ENCODE results near the gene ATP6V0A1. TPM values are rescaled to one million over a fixed set of nuclear protein-coding genes. Genes with fewer than 3 reads are reported as not detected.
"Not testable (repeated sequence)": the region's sequence is repeated elsewhere in the genome, so short reads cannot be mapped to it uniquely, and the experiment has no call there.

Gene ATP6V0A1
- total RNA-seq, 1 donor from 2014 or later: 20.0 TPM

DNA sequence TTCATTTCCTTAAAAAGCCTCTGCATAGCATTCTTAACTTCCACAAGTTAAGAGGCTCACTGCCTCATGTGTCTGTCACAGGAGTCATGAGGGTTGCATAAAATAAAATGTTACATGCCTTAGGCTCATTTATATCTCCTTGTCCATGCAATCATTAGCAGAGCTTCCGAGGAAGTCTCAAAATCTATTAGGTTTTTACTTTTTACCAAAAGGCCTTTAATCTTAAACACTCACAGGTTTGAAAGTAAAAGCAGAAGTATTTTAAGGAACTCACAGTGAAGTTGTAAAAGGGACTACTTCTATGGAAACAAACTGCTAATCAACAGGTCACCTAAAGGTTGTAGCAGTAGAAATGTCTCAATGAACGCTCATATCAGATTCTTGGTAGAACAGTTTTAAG is 5.2 kb upstream of the ATP6V0A1 start:
- Histone ChIP-seq H3K27me3 (ENCODE audit: control insufficient read depth, insufficient read depth, low read length) (no peaks in the 10 kb centered on the region), H3K4me3 (ENCODE audit: low read depth, low read length) (no peak overlapping the region), H3K36me3 (ENCODE audit: control insufficient read depth, insufficient read depth, low read length) (no peaks in the 10 kb centered on the region)
- DNase-seq (ENCODE audit: low read depth) (no peak), FAIRE-seq (no peak)
- TF ChIP-seq, protein P1, sequence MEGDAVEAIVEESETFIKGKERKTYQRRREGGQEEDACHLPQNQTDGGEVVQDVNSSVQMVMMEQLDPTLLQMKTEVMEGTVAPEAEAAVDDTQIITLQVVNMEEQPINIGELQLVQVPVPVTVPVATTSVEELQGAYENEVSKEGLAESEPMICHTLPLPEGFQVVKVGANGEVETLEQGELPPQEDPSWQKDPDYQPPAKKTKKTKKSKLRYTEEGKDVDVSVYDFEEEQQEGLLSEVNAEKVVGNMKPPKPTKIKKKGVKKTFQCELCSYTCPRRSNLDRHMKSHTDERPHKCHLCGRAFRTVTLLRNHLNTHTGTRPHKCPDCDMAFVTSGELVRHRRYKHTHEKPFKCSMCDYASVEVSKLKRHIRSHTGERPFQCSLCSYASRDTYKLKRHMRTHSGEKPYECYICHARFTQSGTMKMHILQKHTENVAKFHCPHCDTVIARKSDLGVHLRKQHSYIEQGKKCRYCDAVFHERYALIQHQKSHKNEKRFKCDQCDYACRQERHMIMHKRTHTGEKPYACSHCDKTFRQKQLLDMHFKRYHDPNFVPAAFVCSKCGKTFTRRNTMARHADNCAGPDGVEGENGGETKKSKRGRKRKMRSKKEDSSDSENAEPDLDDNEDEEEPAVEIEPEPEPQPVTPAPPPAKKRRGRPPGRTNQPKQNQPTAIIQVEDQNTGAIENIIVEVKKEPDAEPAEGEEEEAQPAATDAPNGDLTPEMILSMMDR (IDR thresholded peaks at IDR 0.05; ENCODE audit: insufficient read depth, low read length, severe bottlenecking): no peak

DNA sequence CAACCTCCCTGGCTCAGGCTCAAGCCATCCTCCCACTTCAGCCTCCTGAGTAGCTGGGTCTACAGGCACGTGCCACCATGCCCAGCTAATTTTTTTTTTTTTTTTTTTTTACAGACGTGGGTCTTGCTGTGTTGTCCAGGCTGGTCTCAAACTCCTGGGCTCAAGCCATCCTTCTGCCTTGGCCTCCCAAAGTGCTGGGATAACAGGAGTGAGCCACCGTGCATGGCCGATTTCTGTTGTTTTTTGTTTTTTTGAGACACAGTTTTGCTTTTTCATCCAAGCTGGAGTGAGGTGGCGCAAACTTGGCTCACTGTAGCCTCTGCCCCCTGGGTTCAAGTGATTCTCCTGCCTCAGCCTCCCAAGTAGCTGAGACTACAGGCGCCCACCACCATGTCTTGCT is 3.7 kb upstream of the ATP6V0A1 start:
- H3K27me3 ChIP-seq (ENCODE audit: control insufficient read depth, insufficient read depth, low read length); DNase-seq (ENCODE audit: low read depth); H3K36me3 ChIP-seq (ENCODE audit: control insufficient read depth, insufficient read depth, low read length); FAIRE-seq; H3K4me3 ChIP-seq (ENCODE audit: low read depth, low read length): not testable (repeated sequence)

DNA sequence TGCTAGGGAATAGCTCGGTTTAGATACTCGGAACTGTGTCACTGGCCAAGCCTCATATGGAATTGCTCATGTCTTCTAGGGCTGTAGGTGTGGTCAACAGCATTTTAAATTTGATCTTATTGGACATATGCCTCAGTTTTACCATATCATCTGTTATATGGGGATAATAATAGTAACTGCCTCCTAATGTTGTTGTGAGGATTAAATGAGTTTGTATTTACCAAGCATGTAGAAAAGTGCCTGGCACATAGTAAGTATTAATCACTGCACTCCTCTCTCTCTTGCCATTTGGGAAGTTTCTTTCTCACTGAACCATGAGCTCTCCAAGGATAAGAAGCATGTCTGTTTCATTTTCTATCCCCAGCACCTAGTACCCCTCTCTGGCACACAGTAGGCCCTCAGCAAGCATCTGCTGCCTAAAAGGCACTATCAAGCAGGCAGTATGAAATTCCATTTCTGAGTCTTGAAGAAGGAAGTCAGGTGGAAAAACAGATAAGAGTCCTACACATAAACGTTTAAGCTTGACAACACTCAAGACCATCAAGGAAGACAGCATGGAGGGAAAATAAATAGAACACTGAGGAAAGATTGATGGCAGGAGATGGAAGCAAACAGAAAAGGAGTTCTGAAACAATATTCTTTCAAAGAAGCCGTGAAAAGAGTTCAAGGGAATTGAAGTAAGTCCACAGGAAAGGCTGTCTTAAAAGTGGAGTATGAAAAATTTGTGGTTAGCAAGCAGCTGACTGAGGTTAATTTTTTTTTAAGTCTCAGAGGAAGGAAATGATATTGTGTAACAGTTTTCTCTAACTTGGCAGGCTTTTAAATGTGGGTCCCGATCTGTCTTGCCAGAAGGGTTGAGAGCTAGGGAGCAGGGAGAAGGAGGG is 2.2 kb upstream of the ATP6V0A1 start:
- Histone ChIP-seq H3K4me3 (ENCODE audit: low read depth, low read length) (no peak overlapping the region), H3K36me3 (ENCODE audit: control insufficient read depth, insufficient read depth, low read length) (peaks cover 2% of the 10 kb centered on the region), H3K27me3 (ENCODE audit: control insufficient read depth, insufficient read depth, low read length) (no peaks in the 10 kb centered on the region)
- TF ChIP-seq, protein P1 (IDR thresholded peaks at IDR 0.05; ENCODE audit: insufficient read depth, low read length, severe bottlenecking): no peak
- no peak for FAIRE-seq
- peak; percentile 78 for DNase-seq (ENCODE audit: low read depth)

DNA sequence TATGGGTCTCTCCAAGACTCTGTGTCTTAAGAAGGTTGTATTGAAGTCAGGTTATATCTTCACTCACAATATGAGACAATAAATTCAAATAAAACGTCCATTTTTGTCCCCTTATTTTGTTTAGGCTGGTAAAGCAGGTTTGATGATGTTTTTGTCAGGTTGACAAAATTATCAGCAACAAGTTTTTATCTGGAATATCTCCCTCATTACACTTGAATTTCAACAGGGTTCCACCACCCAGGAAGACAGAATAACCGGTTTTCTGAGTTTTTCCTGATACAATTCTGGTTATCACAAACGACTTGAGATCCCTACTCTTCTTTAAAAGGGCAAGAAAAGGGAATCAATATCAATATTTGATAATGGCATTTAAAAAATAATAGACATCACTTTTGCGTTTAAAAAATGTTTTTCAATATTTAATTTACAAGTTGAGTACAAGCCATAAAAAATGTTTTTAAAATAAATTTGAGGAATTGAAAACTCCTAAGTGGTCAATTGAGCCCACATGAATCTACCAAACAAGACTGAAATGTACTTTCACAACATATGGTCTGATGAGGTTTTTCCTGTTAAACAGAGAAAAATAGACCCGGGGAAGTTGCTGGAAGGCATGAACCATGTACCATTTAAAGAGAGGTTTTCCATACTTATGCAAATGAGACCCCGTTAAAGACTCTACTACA is 1.4 kb upstream of the ATP6V0A1 start:
- no peaks in the 10 kb centered on the region for H3K27me3 ChIP-seq (ENCODE audit: control insufficient read depth, insufficient read depth, low read length)
- H3K36me3 ChIP-seq (ENCODE audit: control insufficient read depth, insufficient read depth, low read length): peaks cover 5% of the 10 kb centered on the region
- TF ChIP-seq, protein P1 (IDR thresholded peaks at IDR 0.05; ENCODE audit: insufficient read depth, low read length, severe bottlenecking): no peak
- no peak overlapping the region for H3K4me3 ChIP-seq (ENCODE audit: low read depth, low read length)
- no peak for DNase-seq (ENCODE audit: low read depth)
- no peak for FAIRE-seq

DNA sequence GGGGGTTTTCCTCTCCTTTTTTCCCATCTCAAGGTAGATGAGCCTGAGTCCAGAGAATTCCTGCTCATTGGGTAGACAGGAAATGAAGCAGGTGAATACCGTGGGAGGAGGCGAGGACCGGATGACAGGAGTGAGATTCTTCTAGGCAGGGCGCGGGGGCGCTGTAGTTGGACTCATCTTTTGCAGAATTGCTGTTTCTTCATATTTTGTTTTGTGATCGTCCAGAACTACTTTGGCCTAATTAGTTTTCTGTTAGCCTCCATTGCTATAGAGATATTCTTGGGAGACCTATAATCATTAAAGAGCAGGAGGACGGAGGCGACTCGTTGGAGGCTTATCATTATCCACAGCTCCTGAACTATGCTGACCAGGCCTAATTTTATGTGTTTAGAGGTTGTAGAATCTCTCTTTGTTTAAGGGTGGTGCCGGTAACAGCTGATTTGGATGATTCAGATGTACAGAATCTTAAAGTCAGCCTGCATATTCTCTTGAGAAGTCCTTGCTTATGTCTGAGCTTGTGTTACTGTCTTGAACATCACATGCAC is 650 bp downstream of the ATP6V0A1 start:
- no peaks in the 10 kb centered on the region for H3K27me3 ChIP-seq (ENCODE audit: control insufficient read depth, insufficient read depth, low read length)
- FAIRE-seq (no peak), DNase-seq (ENCODE audit: low read depth) (peak; percentile 67)
- H3K36me3 ChIP-seq (ENCODE audit: control insufficient read depth, insufficient read depth, low read length): peaks cover 5% of the 10 kb centered on the region
- TF ChIP-seq, protein P1 (IDR thresholded peaks at IDR 0.05; ENCODE audit: insufficient read depth, low read length, severe bottlenecking): peak; percentile 46
- peak overlapping the region; percentile 45 for H3K4me3 ChIP-seq (ENCODE audit: low read depth, low read length)

DNA sequence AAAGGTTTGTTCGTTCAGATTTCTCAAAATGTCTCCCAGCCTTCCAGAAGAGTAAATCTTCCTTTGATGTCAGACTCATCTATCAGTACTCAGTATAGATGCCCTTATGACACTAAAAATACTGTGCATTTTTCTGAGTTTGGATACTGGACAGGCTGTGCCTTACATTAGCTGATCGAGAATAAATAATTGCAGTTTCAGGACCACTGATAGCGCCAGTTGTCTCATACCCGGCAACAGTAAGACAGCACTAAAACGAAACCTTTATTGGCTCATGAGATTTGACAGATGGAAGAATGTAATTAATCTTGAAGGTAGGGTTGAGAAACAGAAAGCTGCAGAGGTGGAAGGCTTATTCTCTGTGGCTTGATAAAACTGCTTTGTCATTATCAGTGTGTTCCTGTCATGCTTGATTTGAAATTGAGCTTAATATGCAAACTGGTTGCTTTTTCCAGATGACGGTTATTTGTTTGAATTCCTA is 1.2 kb downstream of the ATP6V0A1 start:
- FAIRE-seq: no peak
- H3K36me3 ChIP-seq (ENCODE audit: control insufficient read depth, insufficient read depth, low read length): peaks cover 5% of the 10 kb centered on the region
- H3K27me3 ChIP-seq (ENCODE audit: control insufficient read depth, insufficient read depth, low read length): no peaks in the 10 kb centered on the region
- TF ChIP-seq, protein P1 (IDR thresholded peaks at IDR 0.05; ENCODE audit: insufficient read depth, low read length, severe bottlenecking): no peak
- DNase-seq (ENCODE audit: low read depth): peak; percentile 54
- H3K4me3 ChIP-seq (ENCODE audit: low read depth, low read length): peak overlapping the region; percentile 45
